MV-4-11 (cell line): ENCODE data around the gene SCAF1.

Experiments used
- DNase-seq: peaks from one replicate; lab custom pipeline; 2025; lab: John Stamatoyannopoulos, UW

SCAF1 gene, protein sequence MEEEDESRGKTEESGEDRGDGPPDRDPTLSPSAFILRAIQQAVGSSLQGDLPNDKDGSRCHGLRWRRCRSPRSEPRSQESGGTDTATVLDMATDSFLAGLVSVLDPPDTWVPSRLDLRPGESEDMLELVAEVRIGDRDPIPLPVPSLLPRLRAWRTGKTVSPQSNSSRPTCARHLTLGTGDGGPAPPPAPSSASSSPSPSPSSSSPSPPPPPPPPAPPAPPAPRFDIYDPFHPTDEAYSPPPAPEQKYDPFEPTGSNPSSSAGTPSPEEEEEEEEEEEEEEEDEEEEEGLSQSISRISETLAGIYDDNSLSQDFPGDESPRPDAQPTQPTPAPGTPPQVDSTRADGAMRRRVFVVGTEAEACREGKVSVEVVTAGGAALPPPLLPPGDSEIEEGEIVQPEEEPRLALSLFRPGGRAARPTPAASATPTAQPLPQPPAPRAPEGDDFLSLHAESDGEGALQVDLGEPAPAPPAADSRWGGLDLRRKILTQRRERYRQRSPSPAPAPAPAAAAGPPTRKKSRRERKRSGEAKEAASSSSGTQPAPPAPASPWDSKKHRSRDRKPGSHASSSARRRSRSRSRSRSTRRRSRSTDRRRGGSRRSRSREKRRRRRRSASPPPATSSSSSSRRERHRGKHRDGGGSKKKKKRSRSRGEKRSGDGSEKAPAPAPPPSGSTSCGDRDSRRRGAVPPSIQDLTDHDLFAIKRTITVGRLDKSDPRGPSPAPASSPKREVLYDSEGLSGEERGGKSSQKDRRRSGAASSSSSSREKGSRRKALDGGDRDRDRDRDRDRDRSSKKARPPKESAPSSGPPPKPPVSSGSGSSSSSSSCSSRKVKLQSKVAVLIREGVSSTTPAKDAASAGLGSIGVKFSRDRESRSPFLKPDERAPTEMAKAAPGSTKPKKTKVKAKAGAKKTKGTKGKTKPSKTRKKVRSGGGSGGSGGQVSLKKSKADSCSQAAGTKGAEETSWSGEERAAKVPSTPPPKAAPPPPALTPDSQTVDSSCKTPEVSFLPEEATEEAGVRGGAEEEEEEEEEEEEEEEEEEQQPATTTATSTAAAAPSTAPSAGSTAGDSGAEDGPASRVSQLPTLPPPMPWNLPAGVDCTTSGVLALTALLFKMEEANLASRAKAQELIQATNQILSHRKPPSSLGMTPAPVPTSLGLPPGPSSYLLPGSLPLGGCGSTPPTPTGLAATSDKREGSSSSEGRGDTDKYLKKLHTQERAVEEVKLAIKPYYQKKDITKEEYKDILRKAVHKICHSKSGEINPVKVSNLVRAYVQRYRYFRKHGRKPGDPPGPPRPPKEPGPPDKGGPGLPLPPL

DNA sequence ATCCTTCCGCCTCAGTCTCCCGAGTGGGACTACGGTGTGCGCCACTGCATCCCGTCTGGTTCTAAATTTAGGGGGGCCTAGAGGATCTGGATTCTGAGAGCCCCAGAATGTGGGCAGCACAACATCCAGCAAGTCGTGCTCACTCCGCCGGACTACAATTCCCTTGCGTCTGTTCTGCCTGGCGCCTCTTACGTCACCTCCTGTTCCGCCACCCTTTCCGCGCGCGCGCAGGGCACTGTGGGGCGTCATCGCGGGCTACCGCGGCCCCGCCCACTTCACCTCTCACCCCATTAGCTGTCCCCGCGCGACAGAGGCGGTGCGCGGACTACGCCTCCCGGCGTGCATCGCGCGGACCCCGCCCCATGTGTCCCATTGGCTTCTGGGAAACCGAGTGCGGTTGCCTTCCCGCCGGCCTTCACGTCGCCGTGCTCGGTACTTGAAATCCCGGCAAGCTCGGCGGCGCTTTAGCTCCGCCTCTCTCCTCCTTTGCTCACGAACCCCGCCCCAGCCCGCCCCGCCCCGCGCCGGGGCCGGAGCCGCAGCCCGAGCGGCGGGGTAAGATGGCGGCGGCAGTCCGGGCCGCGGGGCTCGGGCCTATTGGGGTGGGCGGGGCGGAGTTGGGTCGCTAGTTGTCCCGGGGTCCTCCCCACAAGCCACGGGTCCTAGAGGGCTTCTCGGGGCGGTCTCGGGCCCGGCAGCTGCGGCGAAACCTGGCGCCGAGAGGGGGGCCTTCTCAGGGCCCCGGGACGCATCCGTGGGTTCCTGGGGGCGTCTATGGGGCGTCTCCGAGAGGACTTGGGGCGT lies at the start of gene SCAF1:
Gene SCAF1 (plus strand): TSS at position 522 of the 804 bp plus-strand sequence. CDS start 2,818 bp downstream, outside the sequence.
- DNase-seq = peak; percentile 100

DNA sequence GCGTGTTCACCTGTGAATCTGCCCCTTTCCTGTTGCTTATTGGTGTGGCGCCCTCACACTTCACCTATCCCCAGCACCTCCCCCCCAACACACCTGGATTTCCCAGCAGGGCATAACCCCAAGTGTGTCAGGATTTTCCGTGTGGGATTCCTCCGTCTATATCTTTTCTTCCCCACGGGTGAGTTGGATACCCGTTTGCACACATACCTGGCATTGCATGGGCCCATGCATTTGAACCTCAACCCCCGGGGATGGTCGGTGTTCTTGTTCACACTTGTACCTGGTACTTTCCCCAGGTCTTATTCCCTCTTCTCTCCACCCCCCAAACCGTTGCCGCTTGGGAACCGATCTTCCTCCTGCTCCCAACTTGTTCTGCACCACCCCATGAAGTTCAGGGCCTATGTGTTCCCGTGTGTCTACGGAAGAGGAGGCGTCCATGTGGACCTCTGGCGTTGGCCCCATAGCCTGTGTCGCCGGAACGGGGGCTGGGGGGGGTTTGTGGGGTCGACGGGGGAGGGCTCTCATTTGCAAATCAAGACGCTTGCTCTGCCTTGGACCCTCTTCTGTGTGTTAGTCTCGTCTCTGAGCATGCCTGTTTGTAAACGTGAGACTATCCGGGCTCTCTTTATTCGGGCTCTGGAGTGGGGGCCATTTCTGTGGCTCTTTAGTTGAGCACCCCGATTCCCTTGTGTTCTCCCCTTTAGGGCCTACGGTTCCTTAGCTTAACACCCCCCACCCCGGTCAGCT lies 49.4 kb upstream of the SCAF1 start:
- no peak for DNase-seq

DNA sequence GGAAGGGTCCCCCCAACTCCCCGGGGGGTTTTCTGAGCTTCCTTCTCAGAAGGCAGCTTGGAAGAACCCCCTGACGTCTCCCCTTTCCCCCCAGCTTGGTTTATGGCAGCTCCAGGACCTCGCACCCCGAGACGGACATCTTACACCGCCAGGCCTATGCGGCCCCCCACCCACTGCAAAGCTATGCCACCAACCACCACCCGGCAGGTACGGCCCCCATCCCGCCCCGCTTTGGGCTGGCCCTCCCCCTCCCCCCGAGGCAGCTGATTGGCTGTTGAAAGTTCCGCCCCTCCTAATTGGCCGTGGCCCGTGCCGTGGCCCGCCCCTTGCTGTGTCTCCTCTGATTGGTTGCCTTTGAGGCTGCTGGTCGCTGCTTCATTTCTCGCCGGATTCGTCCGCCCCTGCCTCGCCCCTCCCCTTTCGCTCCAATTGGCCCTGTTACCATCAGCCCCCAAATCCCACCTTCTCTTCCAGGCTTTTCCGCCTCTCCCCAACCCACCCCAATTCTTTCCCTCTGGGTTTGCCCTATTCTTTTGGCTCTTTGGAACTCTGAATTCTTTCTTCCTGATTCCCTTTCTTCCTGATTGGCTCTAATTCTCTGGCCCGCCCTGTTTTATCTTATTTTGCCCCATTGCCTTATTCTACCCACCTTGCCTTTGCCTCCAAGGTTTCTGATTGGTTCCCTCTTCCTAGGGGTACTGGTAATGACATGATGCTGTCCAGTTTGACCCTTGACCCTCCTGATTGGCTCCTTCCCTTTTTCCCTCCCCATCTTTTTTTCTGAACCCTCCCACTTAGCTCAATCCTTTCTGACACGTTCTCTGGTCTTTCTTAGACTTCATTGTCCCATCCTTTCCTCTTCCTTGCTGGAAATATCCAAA lies 48.5 kb upstream of the SCAF1 start:
- peak; percentile 91 for DNase-seq

DNA sequence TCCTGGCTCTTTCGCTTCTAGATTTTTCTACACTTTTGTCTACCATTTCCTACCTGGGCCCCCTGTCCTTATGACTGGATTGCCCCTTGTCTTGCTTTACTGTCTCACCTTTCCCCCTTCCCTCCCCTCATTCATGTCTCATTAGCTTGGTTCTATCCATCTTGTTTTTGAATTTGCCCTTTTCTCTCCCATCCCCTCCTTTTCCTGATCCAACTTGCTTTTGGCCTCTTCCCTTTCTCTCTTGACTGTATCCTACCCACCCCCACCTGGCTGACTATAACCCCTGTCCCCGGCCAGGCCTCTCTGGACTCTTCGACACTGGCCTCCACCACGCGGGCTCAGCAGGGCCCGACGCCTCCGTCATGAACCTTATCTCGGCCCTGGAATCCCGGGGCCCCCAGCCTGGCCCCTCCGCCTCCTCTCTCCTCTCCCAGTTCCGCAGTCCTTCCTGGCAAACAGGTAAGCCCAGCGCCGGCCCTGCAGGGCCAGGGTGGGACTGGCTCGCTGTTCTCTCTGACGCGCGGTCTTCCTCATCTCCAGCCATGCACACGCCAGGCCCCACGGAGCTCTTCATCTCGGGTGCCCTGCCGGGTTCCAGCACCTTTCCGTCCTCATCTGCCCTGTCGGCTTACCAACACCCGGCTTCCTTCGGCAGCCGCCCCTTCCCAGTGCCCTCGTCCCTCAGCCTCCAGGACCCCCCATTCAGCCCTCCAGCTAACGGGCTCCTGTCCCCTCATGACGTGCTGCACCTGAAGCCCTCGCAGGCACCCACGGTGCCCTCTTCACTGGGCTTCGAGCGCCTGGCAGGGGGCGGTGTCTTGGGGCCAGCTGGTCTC lies 47.6 kb upstream of the SCAF1 start:
- DNase-seq = no peak

DNA sequence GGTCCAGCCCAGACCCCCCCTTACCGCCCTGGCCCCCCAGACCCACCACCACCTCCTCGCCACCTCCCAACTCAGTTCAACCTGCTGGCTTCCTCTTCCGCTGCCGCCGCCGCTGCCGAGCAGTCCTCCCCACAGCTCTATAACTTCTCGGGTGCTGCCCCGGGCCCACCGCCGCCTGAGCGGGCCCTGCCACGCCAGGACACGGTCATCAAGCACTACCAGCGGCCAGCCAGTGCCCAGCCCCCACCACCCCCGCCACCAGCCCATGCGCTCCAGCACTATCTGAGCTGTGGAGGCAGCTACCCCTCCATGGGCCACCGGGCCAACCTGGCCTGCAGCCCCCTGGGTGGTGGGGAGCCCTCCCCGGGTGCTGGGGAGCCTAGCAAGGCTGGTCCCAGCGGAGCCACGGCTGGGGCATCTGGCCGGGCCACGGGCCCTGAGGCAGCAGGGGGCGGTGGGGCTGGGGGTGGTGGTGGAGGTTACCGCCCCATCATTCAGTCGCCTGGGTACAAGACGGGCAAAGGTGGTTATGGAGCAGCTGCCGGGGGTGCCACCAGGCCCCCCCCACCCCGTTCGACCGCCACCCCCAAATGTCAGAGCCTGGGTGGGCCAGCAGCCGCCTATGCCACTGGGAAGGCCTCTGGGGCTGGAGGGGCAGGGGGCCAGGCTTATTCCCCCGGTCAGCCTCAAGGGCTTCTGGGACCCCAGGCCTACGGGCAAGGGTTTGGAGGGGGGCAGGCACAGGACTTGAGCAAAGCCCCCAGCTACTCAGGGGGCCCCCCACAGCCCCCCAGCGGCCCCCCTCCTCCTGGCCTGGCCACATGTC lies 46.8 kb upstream of the SCAF1 start:
- DNase-seq = no peak

DNA sequence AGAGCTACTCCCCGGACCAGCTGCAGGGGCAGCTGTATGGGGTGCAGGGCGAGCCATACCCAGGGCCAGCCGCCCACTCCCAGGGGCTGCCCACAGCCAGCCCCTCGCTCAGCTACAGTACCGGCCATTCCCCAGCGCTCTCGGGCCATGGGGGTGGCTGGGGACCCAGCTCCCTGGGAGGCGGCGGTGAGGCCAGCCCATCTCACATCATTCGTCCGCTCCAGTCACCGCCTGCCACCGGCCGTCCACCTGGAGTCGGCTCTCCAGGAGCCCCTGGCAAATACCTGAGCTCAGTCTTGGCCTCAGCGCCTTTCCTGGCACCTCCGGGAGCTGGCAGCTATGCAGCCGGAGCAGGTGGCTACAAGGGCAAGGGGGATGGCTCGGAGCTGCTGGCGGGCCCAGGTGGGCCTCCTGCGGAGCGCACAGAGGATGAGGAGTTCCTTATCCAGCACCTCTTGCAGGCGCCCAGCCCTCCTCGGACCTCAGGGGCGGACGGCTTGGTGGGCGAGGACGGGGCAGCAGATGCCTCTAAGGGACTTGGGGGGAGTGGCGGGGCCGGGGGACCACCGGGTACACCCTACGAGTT lies 46.1 kb upstream of the SCAF1 start:
- DNase-seq = no peak

DNA sequence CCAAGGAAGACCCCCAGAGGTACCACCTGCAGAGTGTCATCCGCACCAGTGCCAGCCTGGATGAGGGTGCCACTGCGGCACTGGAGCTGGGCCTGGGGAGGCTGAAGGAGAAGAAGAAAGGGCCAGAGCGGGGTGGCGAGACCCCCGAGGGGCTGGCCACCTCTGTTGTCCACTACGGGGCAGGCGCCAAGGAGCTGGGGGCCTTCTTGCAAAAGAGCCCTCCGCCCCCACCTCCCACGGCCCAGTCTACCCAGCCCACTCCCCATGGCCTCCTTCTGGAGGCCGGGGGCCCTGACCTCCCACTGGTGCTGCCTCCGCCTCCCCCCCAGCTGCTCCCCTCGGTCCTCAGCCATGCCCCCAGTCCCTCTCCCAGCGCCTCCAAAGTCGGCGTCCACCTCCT lies 45.6 kb upstream of the SCAF1 start:
- DNase-seq = no peak

DNA sequence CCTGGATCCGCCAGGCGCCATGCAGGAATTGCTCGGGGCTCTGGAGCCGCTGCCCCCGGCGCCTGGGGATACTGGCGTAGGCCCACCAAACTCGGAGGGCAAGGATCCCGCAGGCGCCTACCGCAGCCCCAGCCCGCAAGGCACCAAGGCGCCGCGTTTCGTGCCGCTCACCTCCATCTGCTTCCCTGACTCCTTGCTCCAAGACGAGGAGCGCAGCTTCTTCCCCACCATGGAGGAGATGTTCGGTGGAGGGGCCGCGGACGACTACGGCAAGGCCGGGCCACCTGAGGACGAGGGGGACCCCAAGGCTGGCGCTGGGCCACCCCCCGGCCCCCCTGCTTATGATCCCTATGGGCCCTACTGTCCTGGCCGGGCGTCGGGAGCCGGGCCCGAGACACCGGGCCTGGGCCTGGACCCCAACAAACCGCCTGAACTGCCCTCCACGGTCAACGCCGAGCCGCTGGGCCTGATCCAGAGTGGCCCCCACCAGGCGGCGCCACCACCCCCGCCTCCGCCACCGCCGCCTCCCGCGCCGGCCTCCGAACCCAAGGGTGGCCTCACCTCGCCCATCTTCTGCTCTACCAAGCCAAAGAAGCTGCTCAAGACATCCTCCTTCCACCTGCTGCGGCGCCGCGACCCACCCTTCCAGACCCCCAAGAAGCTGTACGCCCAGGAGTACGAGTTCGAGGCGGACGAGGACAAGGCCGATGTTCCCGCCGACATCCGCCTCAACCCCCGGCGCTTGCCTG lies 44.9 kb upstream of the SCAF1 start:
- no peak for DNase-seq

DNA sequence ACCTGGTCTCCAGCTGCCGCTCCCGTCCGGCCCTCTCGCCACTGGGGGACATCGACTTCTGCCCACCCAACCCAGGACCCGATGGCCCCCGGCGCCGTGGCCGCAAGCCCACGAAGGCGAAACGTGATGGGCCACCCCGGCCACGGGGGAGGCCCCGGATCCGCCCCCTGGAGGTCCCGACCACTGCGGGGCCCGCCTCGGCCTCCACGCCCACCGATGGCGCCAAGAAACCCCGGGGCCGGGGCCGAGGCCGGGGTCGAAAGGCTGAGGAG lies 44.4 kb upstream of the SCAF1 start:
- DNase-seq = no peak

DNA sequence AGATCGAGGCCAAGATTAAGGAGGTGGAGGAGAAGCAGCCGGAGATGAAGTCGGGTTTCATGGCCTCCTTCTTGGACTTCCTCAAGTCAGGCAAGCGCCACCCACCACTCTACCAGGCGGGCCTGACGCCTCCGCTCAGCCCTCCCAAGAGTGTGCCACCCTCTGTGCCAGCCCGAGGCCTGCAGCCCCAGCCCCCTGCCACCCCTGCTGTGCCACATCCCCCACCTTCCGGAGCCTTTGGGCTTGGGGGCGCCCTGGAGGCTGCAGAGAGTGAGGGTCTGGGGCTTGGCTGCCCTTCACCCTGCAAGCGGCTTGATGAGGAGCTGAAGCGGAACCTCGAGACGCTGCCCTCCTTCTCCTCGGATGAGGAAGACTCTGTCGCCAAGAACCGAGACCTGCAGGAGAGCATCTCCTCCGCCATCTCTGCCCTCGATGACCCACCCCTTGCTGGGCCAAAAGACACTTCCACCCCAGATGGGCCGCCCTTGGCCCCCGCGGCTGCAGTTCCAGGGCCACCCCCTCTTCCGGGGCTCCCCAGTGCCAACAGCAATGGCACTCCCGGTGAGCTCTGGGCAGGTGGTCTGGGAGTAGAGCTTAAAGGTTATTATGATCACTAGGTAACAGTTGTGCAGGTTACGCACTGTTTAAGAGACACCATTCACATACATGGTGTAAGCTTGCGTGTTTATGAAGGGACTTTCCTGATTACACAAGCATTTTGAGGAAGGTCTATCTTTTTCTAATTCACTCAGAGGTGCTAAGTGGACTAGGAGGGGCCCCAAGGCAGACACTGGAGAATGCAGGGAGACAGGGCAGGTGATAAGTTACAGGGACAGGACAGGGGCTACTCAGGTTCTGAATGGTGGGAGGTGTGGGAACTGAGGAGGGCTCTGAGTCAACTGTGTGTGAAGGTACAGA lies 42.4 kb upstream of the SCAF1 start:
- DNase-seq = no peak

DNA sequence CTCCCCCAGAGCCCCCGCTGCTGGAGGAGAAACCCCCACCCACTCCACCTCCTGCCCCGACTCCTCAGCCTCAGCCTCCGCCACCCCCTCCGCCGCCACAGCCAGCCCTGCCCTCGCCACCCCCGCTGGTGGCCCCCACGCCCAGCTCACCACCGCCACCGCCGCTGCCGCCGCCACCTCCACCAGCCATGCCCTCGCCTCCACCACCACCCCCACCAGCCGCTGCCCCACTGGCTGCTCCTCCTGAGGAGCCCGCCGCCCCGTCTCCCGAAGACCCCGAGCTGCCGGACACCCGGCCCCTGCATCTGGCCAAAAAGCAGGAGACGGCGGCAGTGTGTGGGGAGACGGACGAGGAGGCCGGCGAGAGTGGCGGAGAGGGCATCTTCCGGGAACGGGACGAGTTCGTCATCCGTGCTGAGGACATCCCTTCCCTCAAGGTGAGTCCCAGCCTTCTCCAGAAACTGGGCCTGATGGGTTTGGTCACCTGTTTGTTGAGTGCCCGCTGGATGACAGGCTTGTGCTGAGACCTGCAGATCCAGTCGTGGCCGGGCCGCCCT lies 40.4 kb upstream of the SCAF1 start:
- no peak for DNase-seq

DNA sequence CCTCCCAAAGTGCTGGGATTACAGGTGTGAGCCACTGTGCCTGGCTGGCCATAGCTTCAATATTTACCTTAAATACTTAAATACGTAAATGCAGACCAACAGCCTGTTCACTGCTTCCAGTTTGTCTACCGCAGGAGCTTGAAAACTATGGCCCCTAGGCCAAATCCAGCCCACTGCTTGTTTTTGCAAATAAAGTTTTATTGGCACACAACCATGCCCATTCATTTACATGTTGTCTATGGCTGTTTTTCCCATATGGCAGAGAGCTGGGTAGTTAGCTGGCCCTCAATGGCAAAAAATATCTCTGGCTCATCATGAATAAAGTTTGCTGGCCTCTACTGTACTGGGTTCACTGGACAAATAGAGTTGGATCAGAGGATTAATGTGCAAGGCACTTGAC lies 39.2 kb upstream of the SCAF1 start:
- DNase-seq = no peak

DNA sequence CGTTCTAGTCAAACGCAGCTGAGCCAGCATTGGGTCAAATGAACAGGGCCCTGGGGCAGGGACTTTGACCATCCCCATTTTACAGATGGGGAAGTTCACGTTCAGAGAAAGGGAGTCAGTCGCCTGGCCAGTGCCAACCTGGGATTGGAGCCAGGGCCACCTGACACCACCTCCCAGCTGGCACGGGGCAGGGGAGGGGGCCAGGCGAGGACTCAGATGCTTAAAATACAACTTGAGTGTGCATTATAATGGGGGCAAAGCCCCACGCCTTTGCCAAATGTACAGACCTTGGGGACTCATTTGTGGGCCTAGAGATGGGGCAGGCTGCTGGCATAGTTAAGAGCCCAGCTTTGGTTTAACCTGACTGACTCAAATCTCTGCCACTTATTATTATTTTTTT lies 36.4 kb upstream of the SCAF1 start:
- DNase-seq = no peak

DNA sequence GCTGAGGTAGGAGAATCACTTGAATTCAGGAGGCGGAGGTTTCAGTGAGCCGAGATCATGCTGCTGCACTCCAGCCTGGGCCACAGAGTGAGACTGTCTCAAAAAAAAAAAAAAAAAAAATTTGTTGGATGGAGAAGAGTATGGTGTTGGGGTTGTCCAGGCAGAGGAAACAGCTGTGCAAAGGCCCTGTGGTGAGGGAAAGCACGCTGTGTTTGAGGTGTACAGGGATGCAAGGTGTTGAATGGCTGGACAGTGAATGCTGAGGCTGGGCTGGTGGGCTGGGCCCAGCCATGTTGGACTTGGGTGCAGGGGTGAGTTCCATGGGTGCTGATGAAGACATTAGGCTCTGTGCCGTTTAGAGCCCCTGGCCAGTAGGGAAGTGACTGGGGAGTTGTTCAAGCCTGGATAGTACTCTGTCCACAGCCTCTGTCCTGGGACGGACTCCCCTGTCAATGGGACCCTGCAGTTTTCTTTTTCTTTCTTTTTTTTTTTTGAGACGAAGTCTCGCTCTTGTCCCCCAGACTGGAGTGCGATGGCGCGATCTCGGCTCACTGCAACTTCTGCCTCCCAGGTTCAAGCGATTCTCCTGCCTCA lies 32.4 kb upstream of the SCAF1 start:
- no peak for DNase-seq

DNA sequence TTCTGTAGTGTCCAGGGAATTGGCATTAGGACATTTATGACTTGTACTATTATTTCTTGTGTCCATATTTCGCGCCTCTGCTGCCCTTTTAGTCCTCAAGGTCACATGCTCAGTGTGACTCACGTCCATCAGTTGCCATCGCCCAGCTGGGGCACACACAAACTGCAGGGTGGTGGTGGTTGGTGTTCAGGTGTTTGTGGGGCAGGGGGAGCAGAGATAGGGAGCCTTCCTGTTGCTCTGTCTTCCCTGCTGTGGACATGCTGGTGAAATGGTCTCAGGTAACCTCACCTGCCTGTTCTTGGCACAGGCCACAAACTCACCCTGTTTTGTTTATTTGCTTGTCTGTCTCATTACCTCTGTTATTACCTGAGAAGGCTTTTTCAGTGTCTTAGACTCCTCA lies 28.6 kb upstream of the SCAF1 start:
- DNase-seq = no peak
